NT2/D1 (cell line): Measurements from ENCODE around the gene CCDC81.

Experiments used
- DNase-seq: peaks from one replicate; pipeline ENCODE4 v3.0.0-alpha.2; 2011; ENCODE audit warnings: low read depth, low spot score
- H3K27me3 ChIP-seq: 2 replicates; pipeline ENCODE4 v1.6.0; 2011; ENCODE audit warnings: mild to moderate bottlenecking; ENCODE audit not compliant: insufficient read length, insufficient read depth
- H3K36me3 ChIP-seq: 2 replicates; pipeline ENCODE4 v1.6.1; 2011; ENCODE audit warnings: mild to moderate bottlenecking, low read length, mixed read lengths; ENCODE audit not compliant: insufficient read depth, insufficient read length
- H3K4me1 ChIP-seq: 2 replicates; pipeline ENCODE4 v1.5.1; 2011; ENCODE audit not compliant: insufficient read depth, insufficient read length
- H3K4me3 ChIP-seq: 2 replicates; pipeline ENCODE4 v1.5.1; 2011; ENCODE audit warnings: low read depth; ENCODE audit not compliant: insufficient read length
- H3K9ac ChIP-seq: 2 replicates; pipeline ENCODE4 v1.6.0; 2011; ENCODE audit warnings: low read depth; ENCODE audit not compliant: insufficient read length
- H3K9me3 ChIP-seq: 2 replicates; pipeline ENCODE4 v1.5.1; 2011; ENCODE audit warnings: mild to moderate bottlenecking, low read length; ENCODE audit not compliant: insufficient read depth
- SUZ12 ChIP-seq: IDR thresholded peaks from 2 replicates; pipeline ENCODE4 v1.6.1; 2011; ENCODE audit not compliant: insufficient read length, insufficient read depth; ENCODE audit errors: extremely low read depth
- YY1 ChIP-seq: IDR thresholded peaks from 2 replicates; pipeline ENCODE4 v1.6.1; 2011; ENCODE audit not compliant: insufficient read length, insufficient read depth
- ZNF274 ChIP-seq: IDR thresholded peaks from 2 replicates; pipeline ENCODE4 v1.6.1; 2011; ENCODE audit warnings: mild to moderate bottlenecking, low read depth, low read length

The CCDC81 gene

DNA sequence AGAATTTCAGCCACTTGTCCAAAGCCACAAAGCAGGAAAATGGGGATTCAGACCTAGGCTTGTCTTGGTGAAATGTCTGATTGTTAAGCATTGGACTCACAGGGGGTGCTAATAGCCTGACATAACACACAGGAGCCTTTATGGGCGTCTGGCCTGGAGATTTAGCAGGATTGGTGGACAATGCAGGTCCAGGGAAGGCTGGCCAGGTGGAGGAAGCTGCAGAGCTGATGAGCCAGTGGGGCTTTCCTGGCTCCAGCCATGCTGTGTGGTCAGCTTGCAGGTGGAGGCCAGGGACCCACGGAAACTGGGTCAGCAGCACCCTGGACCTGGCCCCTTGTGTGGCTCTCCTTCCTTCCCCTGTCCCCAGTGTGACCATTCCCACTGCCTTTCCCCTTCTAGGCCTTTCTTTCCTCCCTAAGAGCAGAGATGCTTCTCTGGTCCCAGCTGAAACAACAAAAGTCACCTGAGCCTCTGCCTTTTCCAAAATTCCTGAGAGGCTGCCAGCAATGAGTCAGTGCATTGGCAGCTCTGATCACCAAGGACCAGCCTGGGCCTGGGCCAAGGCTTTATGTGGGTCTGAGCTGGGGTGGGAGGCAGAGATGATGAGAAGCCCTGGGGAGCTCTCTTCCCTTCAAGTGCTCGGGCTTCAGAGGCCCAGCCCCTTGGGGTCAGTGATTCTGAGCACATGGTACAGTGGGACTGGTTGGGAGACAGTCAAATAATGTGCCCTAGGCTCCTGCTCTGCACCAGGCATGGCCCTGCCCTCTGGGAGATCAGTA is 85.2 kb downstream of the CCDC81 start:
- Histone ChIP-seq H3K4me3 (no peak overlapping the region), H3K9ac (no peak overlapping the region), H3K9me3 (no peaks in the 10 kb centered on the region; the same call in 1 of the 2 replicates), H3K36me3 (no peaks in the 10 kb centered on the region), H3K27me3 (no peaks in the 10 kb centered on the region), H3K4me1 (peaks cover 3% of the 10 kb centered on the region)
- TF ChIP-seq SUZ12 (no peak), ZNF274 (no peak)
- peak; percentile 40 for DNase-seq

DNA sequence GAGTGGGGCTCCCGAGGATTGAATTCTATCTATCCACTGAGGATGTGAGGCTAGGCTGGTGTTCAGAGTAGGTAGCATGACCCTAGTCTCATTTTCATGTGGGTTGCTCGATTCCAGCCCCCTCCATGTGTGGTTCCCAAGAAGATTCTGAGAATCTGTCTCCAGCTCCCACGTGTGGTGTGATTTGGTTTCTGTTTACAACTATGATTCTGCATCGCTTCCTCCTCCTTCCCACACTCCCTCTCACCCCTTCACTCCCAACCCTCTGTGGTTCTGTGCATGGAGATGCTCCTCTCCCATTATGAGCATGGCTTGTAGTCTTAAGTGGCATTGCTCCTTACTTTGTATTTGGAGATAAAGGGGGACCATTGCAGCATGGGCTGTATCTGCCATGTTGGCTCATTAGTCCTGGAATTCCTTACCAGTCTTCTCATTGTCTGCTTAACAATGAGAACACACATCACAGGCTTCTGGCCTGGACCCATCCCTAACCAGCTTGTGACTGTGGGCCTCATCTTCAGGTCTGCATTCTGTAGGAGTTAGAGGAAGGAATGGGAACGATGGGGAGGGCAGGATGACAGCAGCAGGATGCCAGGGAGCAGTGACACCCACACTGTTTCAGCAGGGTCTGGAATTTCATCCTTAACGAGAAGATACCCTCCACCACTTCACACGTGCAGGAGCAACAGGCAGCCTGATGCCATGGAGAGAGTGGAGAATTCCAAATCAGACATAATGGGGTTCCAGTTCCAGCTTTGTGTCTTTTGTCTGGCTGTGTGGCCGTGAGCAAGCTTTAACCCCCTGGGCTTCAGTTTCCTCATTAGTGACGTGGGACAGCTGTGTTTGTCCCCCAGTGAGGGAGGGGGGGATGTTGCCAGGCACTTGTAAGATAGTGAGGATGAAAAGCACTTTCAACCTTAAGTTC is 86.0 kb downstream of the CCDC81 start:
- peaks cover 3% of the 10 kb centered on the region for H3K4me1 ChIP-seq
- no peak overlapping the region for H3K9ac ChIP-seq
- no peak overlapping the region for H3K4me3 ChIP-seq
- no peaks in the 10 kb centered on the region; the same call in 1 of the 2 replicates for H3K9me3 ChIP-seq
- DNase-seq = no peak
- H3K27me3 ChIP-seq = no peaks in the 10 kb centered on the region
- H3K36me3 ChIP-seq = no peaks in the 10 kb centered on the region
- TF ChIP-seq YY1 (no peak), SUZ12 (no peak), ZNF274 (no peak)

DNA sequence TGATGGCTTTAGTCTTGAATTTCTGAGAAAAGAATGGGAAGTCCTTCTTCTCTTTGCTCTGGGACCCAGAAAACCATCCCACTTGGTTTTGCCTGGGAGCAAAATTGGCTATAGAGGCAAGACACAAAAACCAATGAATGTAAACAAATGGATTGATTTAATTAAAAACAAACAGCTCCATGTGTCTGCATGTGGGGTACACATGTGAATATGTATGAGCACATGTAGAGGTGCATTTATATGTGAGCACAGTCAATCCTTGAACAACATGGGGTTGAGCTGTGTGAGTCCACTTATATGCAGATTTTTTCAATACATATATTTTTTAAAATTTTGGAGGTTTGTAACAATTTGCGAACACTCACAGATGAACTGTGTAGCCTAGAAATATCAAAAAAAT is 87.2 kb downstream of the CCDC81 start:
- no peak overlapping the region for H3K9ac ChIP-seq

DNA sequence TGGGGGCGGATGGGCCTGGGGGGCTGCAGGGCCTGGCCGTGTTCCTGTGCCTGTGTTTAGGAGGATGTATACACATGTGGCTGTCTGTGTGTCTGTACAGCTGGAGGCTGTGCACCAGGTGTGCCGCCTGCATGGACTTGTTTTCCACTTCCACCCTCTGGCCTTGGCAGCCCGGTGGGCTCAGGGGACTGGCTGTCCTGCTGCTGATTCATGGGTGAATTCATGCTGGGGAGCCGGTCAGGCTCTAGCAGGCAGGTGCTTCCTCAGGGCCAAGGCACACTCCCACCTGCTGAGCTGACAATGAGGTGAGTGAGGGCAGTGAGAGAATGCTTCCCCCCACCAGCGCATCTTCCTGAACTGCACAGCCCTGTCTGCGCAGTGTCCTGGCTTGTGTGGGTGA is 88.4 kb downstream of the CCDC81 start:
- Histone ChIP-seq H3K9me3 (no peaks in the 10 kb centered on the region; the same call in 1 of the 2 replicates), H3K9ac (no peak overlapping the region), H3K36me3 (no peaks in the 10 kb centered on the region), H3K27me3 (no peaks in the 10 kb centered on the region), H3K4me3 (no peak overlapping the region), H3K4me1 (peaks cover 3% of the 10 kb centered on the region)
- DNase-seq = no peak
- TF ChIP-seq YY1 (no peak), ZNF274 (no peak), SUZ12 (no peak)

More for the DNA sequence above, 87.2 kb downstream of the CCDC81 start:
- Histone ChIP-seq H3K9me3 (no peaks in the 10 kb centered on the region; the same call in 1 of the 2 replicates), H3K36me3 (no peaks in the 10 kb centered on the region), H3K27me3 (no peaks in the 10 kb centered on the region), H3K4me3 (no peak overlapping the region), H3K4me1 (peaks cover 3% of the 10 kb centered on the region)
- no peak for DNase-seq
- no peak for TF ChIP-seq SUZ12

DNA sequence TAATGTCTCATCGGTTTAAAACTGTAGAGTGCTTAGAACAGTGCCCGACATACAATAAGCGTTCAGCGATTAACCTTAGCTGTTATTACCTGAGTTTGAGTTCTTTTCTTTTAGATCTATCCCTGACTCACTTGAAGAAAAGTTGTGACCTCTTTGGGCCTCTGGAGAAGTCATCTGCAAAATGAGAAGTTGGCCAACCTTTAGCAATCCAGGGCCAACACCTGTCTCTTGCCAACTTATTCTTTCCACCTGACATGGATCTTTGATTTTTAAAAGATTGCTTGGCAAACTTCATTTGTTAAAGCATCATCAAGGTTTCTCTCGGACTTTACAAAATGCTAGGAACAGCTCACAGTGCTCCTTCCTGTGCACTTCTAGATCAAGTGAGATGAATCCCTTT is 89.3 kb downstream of the CCDC81 start:
- peaks cover 3% of the 10 kb centered on the region for H3K4me1 ChIP-seq
- TF ChIP-seq SUZ12 (no peak), YY1 (no peak), ZNF274 (no peak)
- no peak overlapping the region for H3K4me3 ChIP-seq
- H3K36me3 ChIP-seq = no peaks in the 10 kb centered on the region
- H3K9ac ChIP-seq = no peak overlapping the region
- H3K27me3 ChIP-seq = no peaks in the 10 kb centered on the region
- no peaks in the 10 kb centered on the region; the same call in 1 of the 2 replicates for H3K9me3 ChIP-seq
- no peak for DNase-seq

DNA sequence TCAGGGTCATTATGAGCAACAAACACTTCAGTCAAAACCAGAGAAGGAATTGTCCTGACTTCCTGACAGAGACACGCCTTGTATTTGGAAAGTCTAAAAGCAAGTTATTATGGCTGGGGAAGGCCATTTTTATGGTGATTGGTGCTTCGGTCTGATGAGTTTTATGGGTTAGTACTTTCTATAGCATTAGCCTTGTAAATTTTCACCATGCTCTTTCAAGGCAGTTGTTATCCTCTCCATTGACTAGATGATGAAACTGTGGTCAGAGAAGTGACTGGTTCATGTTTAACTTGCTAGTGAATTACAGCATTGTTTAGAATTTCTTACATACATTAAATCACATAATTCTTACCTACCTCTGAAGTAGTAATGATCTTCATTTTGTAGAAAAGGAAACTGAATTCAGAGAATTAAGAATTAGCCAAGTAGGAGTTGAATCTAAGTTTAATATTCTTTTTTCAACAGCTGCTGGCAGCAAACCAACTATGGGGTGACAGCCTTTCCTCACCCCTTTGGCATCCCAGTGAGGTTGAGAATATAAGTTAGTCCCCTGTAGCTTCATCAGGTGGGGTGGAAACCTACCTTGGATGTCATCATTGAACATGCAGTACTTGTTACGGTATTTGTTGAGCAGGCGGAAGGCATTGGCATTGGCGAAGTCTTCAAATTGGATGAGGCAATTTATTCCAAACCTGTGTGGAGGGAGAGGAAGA is 90.0 kb downstream of the CCDC81 start:
- TF ChIP-seq SUZ12 (no peak), YY1 (no peak), ZNF274 (no peak)
- no peaks in the 10 kb centered on the region for H3K36me3 ChIP-seq
- no peak for DNase-seq
- no peak overlapping the region for H3K9ac ChIP-seq
- no peaks in the 10 kb centered on the region; the same call in 1 of the 2 replicates for H3K9me3 ChIP-seq
- no peak overlapping the region for H3K4me3 ChIP-seq
- H3K27me3 ChIP-seq = no peaks in the 10 kb centered on the region
- H3K4me1 ChIP-seq = peaks cover 3% of the 10 kb centered on the region

DNA sequence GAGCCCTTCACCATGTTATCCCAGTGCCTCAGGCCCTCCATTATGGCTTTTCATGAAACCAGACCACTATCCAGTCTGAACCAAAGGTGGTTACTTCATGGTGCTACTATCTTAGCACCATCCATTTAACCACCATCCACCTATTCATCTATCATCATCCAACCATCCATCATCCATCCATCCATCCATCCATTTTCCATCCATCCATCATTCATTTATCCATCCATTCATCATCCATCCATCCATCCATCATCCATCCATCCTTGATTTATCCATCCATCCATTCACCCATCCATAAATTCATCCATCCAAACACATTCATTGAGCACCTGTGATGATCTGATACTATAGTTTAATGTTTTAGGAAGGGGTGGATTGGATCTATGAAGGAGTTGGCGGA is 93.5 kb downstream of the CCDC81 start:
- no peak for DNase-seq
- no peak overlapping the region for H3K4me3 ChIP-seq
- no peak for TF ChIP-seq SUZ12
- no peak for TF ChIP-seq YY1
- TF ChIP-seq ZNF274 = no peak

More for the DNA sequence above, 93.5 kb downstream of the CCDC81 start:
- Histone ChIP-seq H3K36me3 (no peaks in the 10 kb centered on the region), H3K27me3 (no peaks in the 10 kb centered on the region), H3K4me1 (peaks cover 2% of the 10 kb centered on the region), H3K9ac (no peak overlapping the region), H3K9me3 (no peaks in the 10 kb centered on the region; the same call in 1 of the 2 replicates)
